ENCODE results near the gene ERVH48-1.

- TF ChIP-seq CTCF (IDR thresholded peaks at IDR 0.05; ENCODE audit: borderline replicate concordance, extremely low read depth, low read length, poor library complexity, severe bottlenecking) = peak; percentile 35
- no peak for TF ChIP-seq EZH2 (IDR thresholded peaks at IDR 0.05; ENCODE audit: borderline replicate concordance, low read depth, low read length, severe bottlenecking)
These were observed 48.0 kb upstream of the ERVH48-1 start for GRCh38 chr21:42973309-42973990.

Measured in DND-41 (cell line).